Measurements from ENCODE around the gene CRNN. TPM values are rescaled to one million over a fixed set of nuclear protein-coding genes. Genes with fewer than 3 reads are reported as not detected.
A peak's percentile ranks its signal among the peaks of the same experiment; 100 is the strongest.

CRNN gene
- not detected for total RNA-seq

DNA sequence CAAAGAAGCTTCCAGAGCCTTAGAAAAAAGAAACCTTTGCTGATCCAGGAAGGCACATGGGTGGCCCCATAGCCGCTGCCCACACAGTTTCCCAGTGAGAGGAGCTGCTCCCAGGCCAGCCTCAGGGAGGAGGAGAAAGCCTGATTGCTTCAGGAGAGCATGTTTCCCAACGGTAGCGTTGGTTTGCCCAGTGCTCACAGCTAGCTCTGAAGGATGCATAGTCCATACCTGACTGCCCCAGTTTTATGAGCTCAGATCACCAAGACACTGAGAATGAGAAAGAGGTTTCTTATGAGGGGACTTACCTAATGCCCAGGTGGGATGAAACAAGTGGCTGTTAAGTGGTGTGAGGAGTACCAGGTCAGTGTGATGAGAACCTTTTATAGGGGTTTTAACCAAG lies at the start of gene CRNN:
Gene CRNN (minus strand): TSS at position 355 of the 400 bp plus-strand sequence. CDS start 2,030 bp downstream, outside the sequence.
- TF ChIP-seq POLR2A (IDR thresholded peaks at IDR 0.05) = no peak
- TF ChIP-seq POLR2AphosphoS5 (IDR thresholded peaks at IDR 0.05) = no peak
- TF ChIP-seq EP300 (IDR thresholded peaks at IDR 0.05) = no peak
- Histone ChIP-seq H3K9me3 (no peaks in the 10 kb centered on the region), H3K27ac (no peak within 1 kb of the TSS), H3K4me3 (no peak within 1 kb of the TSS), H3K27me3 (no peaks in the 10 kb centered on the region), H3K36me3 (no peaks in the 10 kb centered on the region), H3K4me1 (peaks cover 0 to 7% (median 5%) of the 10 kb centered on the region in 4 donors)
- DNase-seq (no peak), ATAC-seq (ENCODE audit: low FRiP score in 2 of 2) (no peak)
- 79 to 83% methylated on average over 3 of the region's 3 CpGs for WGBS, 2 donors

DNA sequence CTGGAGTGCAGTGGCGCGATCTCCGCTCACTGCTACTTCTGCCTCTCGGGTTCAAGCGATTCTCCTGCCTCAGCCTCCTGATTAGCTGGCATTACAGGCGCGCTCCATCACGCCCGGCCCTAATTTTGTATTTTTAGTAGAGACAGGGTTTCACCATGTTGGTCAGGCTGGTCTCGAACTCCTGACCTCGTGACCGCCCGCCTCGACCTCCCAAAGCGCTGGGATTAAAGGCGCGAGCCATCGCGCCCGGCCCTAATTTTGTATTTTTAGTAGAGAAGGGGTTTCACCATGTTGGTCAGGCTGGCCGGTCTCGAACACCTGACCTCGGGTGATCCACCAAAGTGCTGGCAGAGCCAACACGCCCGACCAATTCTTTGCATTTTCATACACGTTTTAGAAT lies 48.6 kb upstream of the CRNN start:
- ATAC-seq (ENCODE audit: low FRiP score in 2 of 2) (no peak), DNase-seq (peak in 1 of 2 donors; percentile 58)
- no peaks in the 10 kb centered on the region for H3K9me3 ChIP-seq
- 91 to 95% methylated on average over 26 of the region's 26 CpGs for WGBS, 2 donors
- TF ChIP-seq POLR2A (IDR thresholded peaks at IDR 0.05) = no peak
- TF ChIP-seq EP300 (IDR thresholded peaks at IDR 0.05) = no peak
- TF ChIP-seq POLR2AphosphoS5 (IDR thresholded peaks at IDR 0.05) = no peak
- no peak for TF ChIP-seq CTCF (IDR thresholded peaks at IDR 0.05)
- H3K4me3 ChIP-seq = no peak overlapping the region
- H3K4me1 ChIP-seq = peaks cover 0 to 11% (median 8%) of the 10 kb centered on the region in 4 donors
- H3K36me3 ChIP-seq = no peaks in the 10 kb centered on the region
- H3K27ac ChIP-seq = no peak overlapping the region
- H3K27me3 ChIP-seq = no peaks in the 10 kb centered on the region

DNA sequence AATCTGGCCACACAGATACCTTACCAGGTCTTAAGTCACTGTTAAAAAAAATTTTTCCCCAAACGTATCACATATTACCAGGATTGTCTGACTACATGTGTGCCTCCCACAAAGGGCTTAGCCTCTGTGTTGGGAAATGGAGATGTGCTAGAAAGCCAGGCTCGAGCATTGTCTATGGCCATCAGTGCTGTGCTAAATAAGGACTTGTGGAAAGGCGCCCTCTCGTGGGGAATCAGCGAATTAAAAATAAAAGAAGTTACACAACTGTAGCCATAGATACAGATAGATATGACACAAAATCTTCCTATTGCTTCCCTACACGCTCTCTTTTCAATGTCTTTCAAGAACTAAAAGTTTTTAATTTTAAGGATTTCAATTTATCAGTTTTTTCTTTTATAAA lies 47.5 kb upstream of the CRNN start:
- DNase-seq (peak in 1 of 2 donors; percentile 50), ATAC-seq (ENCODE audit: low FRiP score in 2 of 2) (peak; percentile 71 to 75)
- no peaks in the 10 kb centered on the region for H3K9me3 ChIP-seq
- TF ChIP-seq EP300 (IDR thresholded peaks at IDR 0.05) = no peak
- TF ChIP-seq CTCF (IDR thresholded peaks at IDR 0.05) = peak in 5 of 6 experiments; percentile 49 to 60 (median 59)
- no peaks in the 10 kb centered on the region for H3K27me3 ChIP-seq
- H3K36me3 ChIP-seq = no peaks in the 10 kb centered on the region
- H3K27ac ChIP-seq = no peak overlapping the region
- H3K4me1 ChIP-seq = peaks cover 0 to 11% (median 8%) of the 10 kb centered on the region in 4 donors
- H3K4me3 ChIP-seq = no peak overlapping the region
- WGBS, 2 donors = 8 to 9% methylated on average over 6 of the region's 6 CpGs

- Histone ChIP-seq H3K27me3 (no peaks in the 10 kb centered on the region), H3K27ac (peak overlapping the region in 1 of 4 donors; percentile 42), H3K36me3 (no peaks in the 10 kb centered on the region), H3K4me1 (peaks cover 0 to 11% (median 8%) of the 10 kb centered on the region in 4 donors), H3K4me3 (peak overlapping the region in 1 of 4 donors; percentile 27), H3K9me3 (no peaks in the 10 kb centered on the region)
- no peak for ATAC-seq (ENCODE audit: low FRiP score in 2 of 2)
- TF ChIP-seq CTCF (IDR thresholded peaks at IDR 0.05) (no peak), POLR2A (IDR thresholded peaks at IDR 0.05) (no peak), EP300 (IDR thresholded peaks at IDR 0.05) (no peak), POLR2AphosphoS5 (IDR thresholded peaks at IDR 0.05) (no peak)
- no peak for DNase-seq
- 45 to 51% methylated on average over 3 of the region's 3 CpGs for WGBS, 2 donors
Measured at GRCh38 chr1:152460529-152460899, 46.5 kb upstream of the CRNN start.

DNA sequence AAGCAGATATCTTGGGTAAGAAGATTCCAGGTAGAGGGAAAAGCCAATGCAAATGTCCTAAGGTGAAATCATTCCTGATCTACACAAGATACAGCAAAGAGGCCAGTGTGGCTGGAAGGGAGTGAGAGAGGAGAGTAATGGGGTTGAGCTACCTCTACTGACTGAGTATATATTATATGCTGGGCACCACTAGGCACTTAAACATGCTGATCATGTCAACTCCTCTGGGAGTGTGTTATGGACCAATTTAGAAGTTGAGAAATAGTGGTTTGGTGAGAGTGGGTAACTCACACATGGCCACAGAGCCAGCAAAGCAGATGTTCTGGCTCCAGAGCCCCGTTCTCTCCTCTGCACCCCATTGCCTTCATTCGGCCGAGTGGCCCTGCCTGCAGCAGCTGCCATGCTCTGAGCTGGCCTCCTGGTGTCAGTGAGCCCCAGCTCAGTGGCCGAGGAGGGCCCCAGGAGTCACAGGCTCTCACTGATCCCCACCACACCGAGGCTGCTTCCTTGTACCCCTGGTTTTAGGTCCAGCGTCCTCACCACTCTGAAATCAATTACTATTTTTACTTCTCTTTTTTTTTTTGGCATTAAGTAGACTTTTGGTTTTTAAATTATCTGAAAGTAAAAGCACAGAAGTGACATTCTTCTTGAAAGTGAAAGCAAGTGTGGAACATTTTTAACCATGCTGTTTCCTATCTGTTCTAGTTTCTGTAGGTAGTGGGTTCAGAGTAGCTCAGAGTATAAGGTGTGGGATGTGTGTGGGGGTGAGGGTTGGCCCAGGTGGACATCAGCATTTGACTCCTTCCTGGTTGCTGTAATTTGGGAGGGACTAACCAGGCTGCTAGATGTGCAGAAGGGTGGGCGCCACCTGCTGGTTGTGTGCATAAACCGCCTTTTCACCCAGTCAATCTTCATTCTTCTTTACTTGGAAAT lies 45.8 kb upstream of the CRNN start:
- H3K27ac ChIP-seq = peak overlapping the region in 3 of 4 donors; percentile 20 to 67 (median 42)
- DNase-seq = peak; percentile 61 to 73
- H3K4me1 ChIP-seq = peaks cover 0 to 11% (median 8%) of the 10 kb centered on the region in 4 donors
- no peaks in the 10 kb centered on the region for H3K9me3 ChIP-seq
- H3K27me3 ChIP-seq = no peaks in the 10 kb centered on the region
- ATAC-seq (ENCODE audit: low FRiP score in 2 of 2) = peak; percentile 81 to 84
- peak overlapping the region in 2 of 4 donors; percentile 18 to 27 for H3K4me3 ChIP-seq
- TF ChIP-seq POLR2A (IDR thresholded peaks at IDR 0.05) = no peak
- peak; percentile 50 to 65 (median 59) for TF ChIP-seq CTCF (IDR thresholded peaks at IDR 0.05)
- H3K36me3 ChIP-seq = no peaks in the 10 kb centered on the region
- 32 to 44% methylated on average over 8 of the region's 8 CpGs for WGBS, 2 donors

Measured in upper lobe of left lung (tissue), 6 donors.